GM12874 (cell line): ENCODE data around the gene FBN3.

Experiments used
- CTCF ChIP-seq: IDR thresholded peaks from 2 replicates; pipeline ENCODE4 v1.5.1; 2011; ENCODE audit warnings: low read depth, mild to moderate bottlenecking, control low read depth, low read length, moderate library complexity; ENCODE audit not compliant: insufficient read depth

FBN3 gene

GRCh38 chr19:8149261-8150094 lies at the start of gene FBN3:
Gene FBN3, minus strand, starts transcription at chr19:8149592. Its CDS starts 2,112 bp downstream, at chr19:8147480.
- TF ChIP-seq CTCF = no peak

GRCh38 chr19:8196271-8196927 lies 47.0 kb upstream of the FBN3 start:
- no peak for TF ChIP-seq CTCF

GRCh38 chr19:8194528-8195267 lies 45.3 kb upstream of the FBN3 start:
- no peak for TF ChIP-seq CTCF

GRCh38 chr19:8192221-8192820 lies 42.9 kb upstream of the FBN3 start:
- TF ChIP-seq CTCF = no peak

- TF ChIP-seq CTCF = no peak
These were observed 36.1 kb upstream of the FBN3 start for GRCh38 chr19:8185343-8186068.

GRCh38 chr19:8184274-8184673 lies 34.9 kb upstream of the FBN3 start:
- no peak for TF ChIP-seq CTCF
